Measurements from ENCODE around the gene OSM. TPM values are rescaled to one million over a fixed set of nuclear protein-coding genes. Genes with fewer than 3 reads are reported as not detected.

Gene OSM
- total RNA-seq, 1 donor from 2014 or later, result not detected

DNA sequence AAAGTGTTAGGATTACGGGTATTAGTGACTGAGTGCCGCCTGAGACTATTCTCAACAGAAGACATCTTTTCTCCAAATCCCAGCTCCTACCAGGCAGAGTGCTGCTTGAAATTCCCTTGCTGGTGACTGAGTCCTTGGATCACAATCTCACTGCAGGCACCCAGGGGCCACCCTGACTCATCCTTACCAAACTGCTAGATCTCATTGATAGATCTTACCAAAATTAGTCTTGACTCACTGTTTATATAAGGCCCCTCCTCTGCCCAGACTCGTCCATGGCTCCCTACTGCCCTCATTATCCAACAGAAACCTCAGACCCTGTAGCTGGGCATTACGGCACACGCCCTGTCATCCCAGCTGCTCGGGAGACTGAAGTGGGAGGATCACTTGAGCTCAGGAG lies 45.4 kb upstream of the OSM start:
- H3K27ac Mint-ChIP-seq (ENCODE audit: unreplicated experiment), result no peak overlapping the region
- H3K4me1 Mint-ChIP-seq (ENCODE audit: low read depth, unreplicated experiment), result peaks cover 7% of the 10 kb centered on the region
- H3K9me3 Mint-ChIP-seq (ENCODE audit: unreplicated experiment), result peaks cover 3% of the 10 kb centered on the region
- no peak for DNase-seq
- H3K36me3 Mint-ChIP-seq (ENCODE audit: unreplicated experiment), result no peaks in the 10 kb centered on the region
- H3K27me3 Mint-ChIP-seq (ENCODE audit: unreplicated experiment), result no peaks in the 10 kb centered on the region
- TF ChIP-seq CTCF (IDR thresholded peaks at IDR 0.05; ENCODE audit: partially characterized antibody, unreplicated experiment), result no peak
- H3K4me3 Mint-ChIP-seq (ENCODE audit: unreplicated experiment), result no peak overlapping the region

GRCh38 chr22:30310881-30311771 lies 44.5 kb upstream of the OSM start:
- no peaks in the 10 kb centered on the region for H3K36me3 Mint-ChIP-seq (ENCODE audit: unreplicated experiment)
- no peak for TF ChIP-seq CTCF (IDR thresholded peaks at IDR 0.05; ENCODE audit: partially characterized antibody, unreplicated experiment)
- no peak overlapping the region for H3K27ac Mint-ChIP-seq (ENCODE audit: unreplicated experiment)
- no peak for DNase-seq
- H3K27me3 Mint-ChIP-seq (ENCODE audit: unreplicated experiment), result no peaks in the 10 kb centered on the region
- H3K4me1 Mint-ChIP-seq (ENCODE audit: low read depth, unreplicated experiment), result peaks cover 7% of the 10 kb centered on the region
- peaks cover 3% of the 10 kb centered on the region for H3K9me3 Mint-ChIP-seq (ENCODE audit: unreplicated experiment)
- H3K4me3 Mint-ChIP-seq (ENCODE audit: unreplicated experiment), result no peak overlapping the region

DNA sequence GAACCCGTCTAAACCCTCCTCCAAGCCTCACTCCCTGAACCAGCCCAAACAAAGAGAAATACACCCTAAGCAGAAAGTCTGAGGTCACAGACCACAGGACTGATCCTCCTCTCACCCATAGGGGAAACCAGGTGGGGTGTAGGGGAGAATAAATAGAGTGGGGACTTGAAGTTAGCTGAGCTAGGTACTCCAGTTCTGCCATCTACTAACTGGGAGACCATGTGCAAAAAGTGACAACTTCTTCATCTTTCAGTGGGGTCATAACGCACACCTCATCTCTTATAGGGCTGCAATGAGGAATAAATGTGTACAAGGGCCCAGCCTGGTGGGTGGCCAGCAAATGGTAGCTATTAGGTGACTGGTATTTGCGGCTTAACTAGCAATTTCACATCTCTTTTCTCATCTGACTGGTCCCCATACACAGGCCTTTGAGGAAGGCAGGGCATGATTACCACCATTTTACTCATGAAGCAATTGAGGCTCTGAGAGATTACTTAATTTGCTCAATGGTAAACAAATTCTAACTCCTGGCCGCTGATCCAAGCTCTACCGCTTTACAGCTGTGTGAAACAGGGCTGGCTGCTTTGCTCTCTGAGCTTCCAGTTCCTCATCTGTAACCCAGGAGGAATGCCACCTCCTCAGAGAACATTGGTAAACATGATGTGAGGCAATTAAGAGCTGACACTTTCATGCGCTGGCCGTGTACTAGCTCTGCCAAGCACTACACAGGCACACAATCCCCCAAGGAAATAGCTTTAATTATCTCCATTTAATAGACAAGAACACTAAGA lies 43.5 kb upstream of the OSM start:
- H3K4me1 Mint-ChIP-seq (ENCODE audit: low read depth, unreplicated experiment), result peaks cover 7% of the 10 kb centered on the region
- DNase-seq, result no peak
- peaks cover 3% of the 10 kb centered on the region for H3K9me3 Mint-ChIP-seq (ENCODE audit: unreplicated experiment)
- no peaks in the 10 kb centered on the region for H3K27me3 Mint-ChIP-seq (ENCODE audit: unreplicated experiment)
- H3K36me3 Mint-ChIP-seq (ENCODE audit: unreplicated experiment), result no peaks in the 10 kb centered on the region
- no peak overlapping the region for H3K27ac Mint-ChIP-seq (ENCODE audit: unreplicated experiment)
- no peak overlapping the region for H3K4me3 Mint-ChIP-seq (ENCODE audit: unreplicated experiment)
- no peak for TF ChIP-seq CTCF (IDR thresholded peaks at IDR 0.05; ENCODE audit: partially characterized antibody, unreplicated experiment)

DNA sequence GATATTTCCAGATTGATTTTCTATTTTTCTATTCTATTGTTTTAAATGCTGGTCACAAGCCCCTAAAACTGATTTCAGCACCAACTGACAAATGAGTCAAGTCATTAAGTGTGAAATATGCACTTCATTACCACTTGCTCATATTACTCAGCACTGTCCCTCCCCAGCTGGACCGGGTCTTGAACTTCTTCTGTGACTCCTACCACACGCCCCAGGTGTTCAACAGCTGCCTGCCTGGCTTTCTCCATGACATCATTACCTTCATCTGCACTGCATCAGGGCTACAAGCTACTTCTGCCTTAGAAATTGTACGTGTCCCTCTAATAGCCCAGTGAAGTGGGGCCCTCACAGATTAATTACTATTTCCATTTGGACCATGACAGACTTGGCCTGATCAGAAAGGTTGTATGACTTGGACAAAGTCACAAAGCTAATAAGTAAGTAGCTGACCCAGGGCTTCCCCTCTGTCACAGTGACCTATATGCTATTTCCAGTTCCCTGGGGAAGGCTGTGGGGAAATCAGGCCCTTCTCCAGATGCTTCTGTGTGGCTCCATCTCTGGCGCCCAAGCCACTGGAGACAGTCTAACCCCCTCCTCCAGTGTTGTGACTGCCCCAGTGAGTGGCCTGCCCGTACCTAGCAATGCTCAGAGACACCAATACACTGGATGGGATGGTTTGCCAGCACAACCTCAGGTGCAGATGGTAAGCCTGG lies 42.0 kb upstream of the OSM start:
- DNase-seq, result no peak
- no peak for TF ChIP-seq CTCF (IDR thresholded peaks at IDR 0.05; ENCODE audit: partially characterized antibody, unreplicated experiment)
- H3K4me3 Mint-ChIP-seq (ENCODE audit: unreplicated experiment), result no peak overlapping the region
- no peak overlapping the region for H3K27ac Mint-ChIP-seq (ENCODE audit: unreplicated experiment)
- no peaks in the 10 kb centered on the region for H3K27me3 Mint-ChIP-seq (ENCODE audit: unreplicated experiment)
- peaks cover 7% of the 10 kb centered on the region for H3K4me1 Mint-ChIP-seq (ENCODE audit: low read depth, unreplicated experiment)
- peaks cover 3% of the 10 kb centered on the region for H3K9me3 Mint-ChIP-seq (ENCODE audit: unreplicated experiment)
- H3K36me3 Mint-ChIP-seq (ENCODE audit: unreplicated experiment), result no peaks in the 10 kb centered on the region
